GM11168 (cell line): ENCODE data around the gene NR2F1-AS1.
"Not testable (repeated sequence)": the region's sequence is repeated elsewhere in the genome, so short reads cannot be mapped to it uniquely, and the experiment has no call there.

Experiments used
- in situ Hi-C: fragments of 300-500 bp; cut with MboI; formaldehyde crosslinking; loops from one replicate; pipeline ENCODE4 v1.12.0; 2022; ENCODE audit warnings: low sequenced_read_pairs; ENCODE audit not compliant: unreplicated experiment

Gene NR2F1-AS1

GRCh38 chr5:93456796-93457195 is 124.2 kb downstream of the NR2F1-AS1 start:
- in situ Hi-C loops, result not testable (repeated sequence)

- in situ Hi-C loops, result no loop called here
Observed at GRCh38 chr5:93454896-93455295, 126.1 kb downstream of the NR2F1-AS1 start.

GRCh38 chr5:93452255-93452654 is 128.8 kb downstream of the NR2F1-AS1 start:
- in situ Hi-C loops, result no loop called here

- in situ Hi-C loops, result no loop called here
Observed at GRCh38 chr5:93438124-93438523, 142.9 kb downstream of the NR2F1-AS1 start.

- in situ Hi-C loops, result no loop called here
Observed at GRCh38 chr5:93436083-93436482, 144.9 kb downstream of the NR2F1-AS1 start.

- in situ Hi-C loops, result no loop called here
Observed at GRCh38 chr5:93433422-93433821, 147.6 kb downstream of the NR2F1-AS1 start.

GRCh38 chr5:93431250-93431649 is 149.8 kb downstream of the NR2F1-AS1 start:
- in situ Hi-C loops, result no loop called here

- in situ Hi-C loops, result no loop called here
Observed at GRCh38 chr5:93430673-93431199, 150.3 kb downstream of the NR2F1-AS1 start.

- in situ Hi-C loops, result no loop called here
Observed at GRCh38 chr5:93430118-93430517, 150.9 kb downstream of the NR2F1-AS1 start.

GRCh38 chr5:93428868-93429267 is 152.2 kb downstream of the NR2F1-AS1 start:
- in situ Hi-C loops, result no loop called here

- in situ Hi-C loops, result no loop called here
Observed at GRCh38 chr5:93427316-93427715, 153.7 kb downstream of the NR2F1-AS1 start.

GRCh38 chr5:93425096-93425495 is 155.9 kb downstream of the NR2F1-AS1 start:
- in situ Hi-C loops, result no loop called here

GRCh38 chr5:93423300-93423699 is 157.7 kb downstream of the NR2F1-AS1 start:
- in situ Hi-C loops, result no loop called here

- in situ Hi-C loops, result no loop called here
Observed at GRCh38 chr5:93422652-93423280, 158.3 kb downstream of the NR2F1-AS1 start.

- in situ Hi-C loops, result no loop called here
Observed at GRCh38 chr5:93421987-93422401, 159.0 kb downstream of the NR2F1-AS1 start.

GRCh38 chr5:93421468-93421867 is 159.6 kb downstream of the NR2F1-AS1 start:
- in situ Hi-C loops, result no loop called here

- in situ Hi-C loops, result no loop called here
Observed at GRCh38 chr5:93417490-93417889, 163.5 kb downstream of the NR2F1-AS1 start.

- in situ Hi-C loops, result no loop called here
Observed at GRCh38 chr5:93415819-93416218, 165.2 kb downstream of the NR2F1-AS1 start.

GRCh38 chr5:93411716-93412115 is 169.3 kb downstream of the NR2F1-AS1 start:
- in situ Hi-C loops, result no loop called here

GRCh38 chr5:93409691-93410090 is 171.3 kb downstream of the NR2F1-AS1 start:
- in situ Hi-C loops, result no loop called here

GRCh38 chr5:93407454-93407853 is 173.6 kb downstream of the NR2F1-AS1 start:
- in situ Hi-C loops, result no loop called here

- in situ Hi-C loops, result no loop called here
Observed at GRCh38 chr5:93406971-93407401, 174.0 kb downstream of the NR2F1-AS1 start.
